ENCODE measurements around the gene NR2E3.
A peak's percentile ranks its signal among the peaks of the same experiment; 100 is the strongest.

Gene NR2E3

DNA sequence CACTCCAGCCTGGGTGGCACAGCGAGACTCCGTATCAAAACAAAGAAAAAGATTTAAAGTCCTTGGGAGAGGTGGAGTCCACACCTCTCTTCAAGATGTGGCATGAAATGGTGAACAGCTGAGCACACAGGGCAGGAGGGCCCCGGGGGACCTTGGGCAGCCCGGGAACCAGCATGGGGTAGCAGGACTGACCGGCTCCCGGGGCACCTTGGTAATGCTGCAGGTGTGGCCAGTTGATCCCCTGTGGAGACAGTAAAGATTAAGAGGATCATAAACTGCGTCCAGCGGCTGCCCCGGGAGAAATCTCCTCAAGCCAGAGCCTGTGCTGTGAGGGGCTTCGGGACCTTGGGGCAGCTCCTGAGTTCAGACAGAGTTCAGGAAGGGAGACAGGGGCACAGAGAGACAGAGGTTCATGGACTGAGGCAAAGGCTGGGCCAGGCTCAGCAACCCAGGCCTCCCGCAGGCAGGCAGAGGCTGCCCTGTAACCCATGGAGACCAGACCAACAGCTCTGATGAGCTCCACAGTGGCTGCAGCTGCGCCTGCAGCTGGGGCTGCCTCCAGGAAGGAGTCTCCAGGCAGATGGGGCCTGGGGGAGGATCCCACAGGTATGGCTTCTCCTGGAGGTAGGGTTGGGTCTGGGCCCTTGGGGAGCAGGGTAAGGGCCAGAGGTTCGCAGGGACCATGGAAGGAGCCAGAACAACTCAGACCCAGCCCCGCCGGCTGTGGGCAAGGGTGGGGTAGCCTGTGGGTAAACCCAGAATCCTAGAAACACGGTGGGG, at the start of gene NR2E3:
NR2E3 (plus strand) TSS at position 299 of the 780 bp plus-strand sequence; CDS start at position 489, 190 bp downstream.
- H3K4me3 Mint-ChIP-seq: no peak within 1 kb of the TSS
- H3K27ac Mint-ChIP-seq: no peak within 1 kb of the TSS
- H3K4me1 Mint-ChIP-seq: no peaks in the 10 kb centered on the region
- H3K27me3 Mint-ChIP-seq: peaks cover 6% of the 10 kb centered on the region
- ATAC-seq (no peak), DNase-seq (no peak)
- no peaks in the 10 kb centered on the region for H3K9me3 Mint-ChIP-seq

DNA sequence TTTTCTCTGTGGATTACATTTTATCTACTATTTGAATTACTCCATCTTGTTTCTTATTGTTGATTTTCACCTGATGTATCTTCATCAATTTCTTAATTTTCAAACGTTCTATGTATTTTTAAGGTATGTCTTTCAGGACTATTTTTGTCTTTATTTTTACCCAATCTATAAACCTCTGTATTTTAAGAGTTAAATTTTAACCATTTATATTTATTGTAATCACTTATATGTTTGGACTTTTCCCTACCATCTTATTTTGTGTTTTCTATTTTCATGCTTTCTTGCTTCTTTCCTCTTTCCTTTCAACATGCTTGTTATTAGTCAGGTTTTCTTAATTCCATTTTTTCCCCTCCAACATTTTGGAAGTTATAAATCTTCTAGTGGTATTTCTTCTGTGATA, 49.5 kb upstream of the NR2E3 start:
- Mint-ChIP-seq H3K27ac (no peak overlapping the region), H3K4me1 (no peaks in the 10 kb centered on the region), H3K9me3 (peaks cover 21 to 23% of the 10 kb centered on the region in 2 donors), H3K27me3 (no peaks in the 10 kb centered on the region), H3K4me3 (no peak overlapping the region)
- DNase-seq (no peak), ATAC-seq (no peak)

DNA sequence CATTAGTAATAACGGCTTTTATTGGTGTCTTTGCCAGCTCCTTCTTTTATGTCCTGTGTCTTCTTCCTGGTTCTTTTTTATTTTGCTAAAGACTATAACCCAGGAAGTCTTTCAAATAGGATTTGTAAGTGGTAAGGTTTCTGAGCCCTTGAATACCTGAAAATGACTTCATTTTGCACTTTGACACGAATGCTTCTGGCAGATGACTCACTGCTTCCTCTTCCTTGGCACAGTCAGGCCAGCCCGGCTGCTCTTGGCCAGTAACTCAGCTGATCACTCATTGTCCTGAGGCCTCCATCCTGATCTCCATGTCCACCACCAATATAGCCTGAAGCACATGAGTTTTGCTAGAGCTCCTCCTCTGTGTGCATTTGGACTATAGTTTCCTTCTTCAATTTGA, 48.7 kb upstream of the NR2E3 start:
- DNase-seq (no peak), ATAC-seq (no peak)
- Mint-ChIP-seq H3K9me3 (peaks cover 21 to 23% of the 10 kb centered on the region in 2 donors), H3K27ac (no peak overlapping the region), H3K4me1 (no peaks in the 10 kb centered on the region), H3K4me3 (no peak overlapping the region), H3K27me3 (no peaks in the 10 kb centered on the region)

DNA sequence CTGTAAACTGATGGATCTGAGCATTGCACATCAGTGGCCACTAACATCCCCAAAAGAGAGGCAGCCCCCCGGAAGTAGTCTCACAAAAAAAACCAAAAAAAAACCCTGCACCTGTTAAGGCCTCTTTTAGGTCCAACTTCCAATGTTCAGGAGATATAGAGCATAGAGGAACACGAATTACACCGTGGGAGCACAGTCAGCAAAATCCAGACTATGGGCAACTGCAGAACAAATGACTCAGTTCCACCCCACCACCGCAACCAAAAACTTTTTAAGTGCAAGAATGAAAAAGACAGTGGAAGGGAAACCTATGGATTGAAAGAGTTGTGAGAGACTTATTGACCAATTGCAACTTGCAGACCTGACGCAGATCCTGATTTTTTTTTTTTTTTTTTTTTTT, 42.2 kb upstream of the NR2E3 start:
- no peaks in the 10 kb centered on the region for H3K27me3 Mint-ChIP-seq
- H3K4me1 Mint-ChIP-seq: no peaks in the 10 kb centered on the region
- ATAC-seq (no peak), DNase-seq (no peak)
- no peak overlapping the region for H3K4me3 Mint-ChIP-seq
- no peaks in the 10 kb centered on the region for H3K9me3 Mint-ChIP-seq
- H3K27ac Mint-ChIP-seq: no peak overlapping the region

DNA sequence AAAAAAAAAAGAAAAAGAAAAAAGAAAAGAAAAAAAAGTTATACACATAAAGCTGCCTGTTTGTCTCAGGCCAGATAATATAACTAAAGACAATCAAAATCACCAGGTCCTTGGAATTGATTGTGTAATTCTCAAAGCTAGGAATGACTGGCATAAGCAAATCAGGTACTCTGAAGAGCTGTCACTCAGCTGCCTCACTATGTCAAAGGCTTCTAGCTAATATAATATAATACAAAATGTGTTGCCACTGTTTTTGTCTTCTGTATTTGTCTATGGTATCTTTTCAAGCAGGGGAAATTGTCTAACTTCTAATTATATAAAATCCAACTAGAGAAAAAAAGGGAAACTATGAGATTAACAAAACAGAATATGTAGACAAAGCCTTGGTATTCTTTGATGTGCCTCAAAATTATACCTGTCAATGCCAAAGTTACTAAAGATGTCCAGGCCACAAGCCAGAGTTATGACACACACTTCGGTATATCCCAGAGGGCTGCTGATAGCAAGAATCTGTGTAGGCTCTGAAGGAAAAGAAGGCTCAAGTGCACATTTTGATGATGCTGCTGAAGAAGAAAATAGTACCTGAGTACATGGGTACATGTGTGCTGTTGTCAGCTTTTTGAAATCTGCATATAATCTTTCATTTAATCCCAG, 37.0 kb upstream of the NR2E3 start:
- no peak overlapping the region for H3K4me3 Mint-ChIP-seq
- H3K27ac Mint-ChIP-seq: no peak overlapping the region
- no peak for ATAC-seq
- no peaks in the 10 kb centered on the region for H3K9me3 Mint-ChIP-seq
- no peak for DNase-seq
- H3K27me3 Mint-ChIP-seq: no peaks in the 10 kb centered on the region
- no peaks in the 10 kb centered on the region for H3K4me1 Mint-ChIP-seq

DNA sequence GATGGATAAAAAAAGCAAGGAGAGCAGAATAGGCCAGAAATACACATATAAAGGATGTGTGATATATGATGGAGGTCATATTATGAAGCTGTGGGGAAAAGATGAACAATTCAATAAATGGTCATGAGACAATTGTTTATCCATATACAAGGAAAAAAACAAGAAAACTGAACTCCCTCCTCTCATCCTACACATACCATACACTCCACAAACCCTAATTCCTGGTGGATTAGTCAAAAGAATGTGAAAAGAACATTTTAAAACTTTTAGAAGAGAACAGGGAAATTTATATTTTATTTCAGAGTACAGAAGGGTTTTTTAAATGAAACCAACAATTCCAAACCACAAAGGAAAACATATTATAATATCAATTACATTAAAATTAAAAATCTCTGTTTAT, 34.5 kb upstream of the NR2E3 start:
- no peak overlapping the region for H3K4me3 Mint-ChIP-seq
- DNase-seq (no peak), ATAC-seq (no peak)
- H3K27ac Mint-ChIP-seq: no peak overlapping the region
- H3K4me1 Mint-ChIP-seq: peaks cover 7% of the 10 kb centered on the region
- peaks cover 10% of the 10 kb centered on the region for H3K27me3 Mint-ChIP-seq
- H3K9me3 Mint-ChIP-seq: no peaks in the 10 kb centered on the region

DNA sequence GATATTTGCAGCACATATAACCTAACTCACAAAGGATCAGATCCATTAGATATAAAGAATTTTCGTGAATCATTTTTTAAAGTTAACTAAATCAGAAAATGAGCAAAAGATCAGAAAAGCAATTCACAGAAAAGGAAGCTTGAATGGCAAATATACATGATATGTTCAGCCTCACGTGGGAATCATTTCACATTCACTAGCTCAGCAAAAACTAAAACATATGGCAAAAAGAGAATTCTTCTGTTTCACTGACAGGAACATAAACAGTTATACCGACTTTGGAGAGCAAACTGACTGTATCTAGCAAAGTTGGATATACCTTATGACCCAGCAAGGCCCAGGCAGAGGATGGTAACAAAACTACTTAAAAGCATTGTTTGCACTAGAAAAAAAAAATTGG, 34.0 kb upstream of the NR2E3 start:
- Mint-ChIP-seq H3K4me1 (peaks cover 7% of the 10 kb centered on the region), H3K9me3 (no peaks in the 10 kb centered on the region), H3K27me3 (peaks cover 14% of the 10 kb centered on the region), H3K4me3 (no peak overlapping the region), H3K27ac (no peak overlapping the region)
- DNase-seq (no peak), ATAC-seq (no peak)

DNA sequence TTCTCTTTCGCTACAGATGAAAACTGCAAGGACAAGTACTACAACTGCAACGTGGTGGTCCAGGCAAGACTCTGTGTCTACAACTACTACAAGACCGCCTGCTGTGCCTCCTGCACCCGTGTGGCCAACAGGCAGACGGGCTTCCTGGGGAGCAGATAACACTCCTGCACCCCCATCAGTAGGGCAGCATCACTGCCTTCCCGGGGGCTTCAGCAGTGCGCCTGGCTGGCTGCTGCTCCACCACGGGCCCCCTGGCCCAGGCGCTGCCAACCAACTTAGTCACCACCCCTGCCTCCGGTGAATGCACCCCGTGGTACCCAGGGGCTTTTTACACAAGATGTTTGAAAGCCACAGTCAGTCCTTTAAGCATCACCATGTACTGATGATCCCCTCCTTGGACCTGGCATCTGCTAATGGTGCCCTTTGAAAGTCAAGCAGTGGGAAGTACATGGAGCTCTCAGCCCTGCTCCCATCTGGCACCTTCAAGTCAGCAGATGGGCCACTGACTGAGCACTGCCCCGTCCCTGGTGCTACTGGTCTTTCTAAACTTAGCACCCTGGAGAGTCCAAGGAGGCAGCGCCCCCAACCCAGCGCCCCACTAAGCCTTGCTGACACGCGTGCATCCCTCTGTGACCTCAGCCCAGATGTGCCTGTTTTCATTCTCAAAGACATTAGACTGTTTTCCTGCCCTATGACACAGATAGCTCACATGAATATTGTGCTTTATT, 33.0 kb upstream of the NR2E3 start:
- no peak overlapping the region for H3K27ac Mint-ChIP-seq
- DNase-seq: no peak

DNA sequence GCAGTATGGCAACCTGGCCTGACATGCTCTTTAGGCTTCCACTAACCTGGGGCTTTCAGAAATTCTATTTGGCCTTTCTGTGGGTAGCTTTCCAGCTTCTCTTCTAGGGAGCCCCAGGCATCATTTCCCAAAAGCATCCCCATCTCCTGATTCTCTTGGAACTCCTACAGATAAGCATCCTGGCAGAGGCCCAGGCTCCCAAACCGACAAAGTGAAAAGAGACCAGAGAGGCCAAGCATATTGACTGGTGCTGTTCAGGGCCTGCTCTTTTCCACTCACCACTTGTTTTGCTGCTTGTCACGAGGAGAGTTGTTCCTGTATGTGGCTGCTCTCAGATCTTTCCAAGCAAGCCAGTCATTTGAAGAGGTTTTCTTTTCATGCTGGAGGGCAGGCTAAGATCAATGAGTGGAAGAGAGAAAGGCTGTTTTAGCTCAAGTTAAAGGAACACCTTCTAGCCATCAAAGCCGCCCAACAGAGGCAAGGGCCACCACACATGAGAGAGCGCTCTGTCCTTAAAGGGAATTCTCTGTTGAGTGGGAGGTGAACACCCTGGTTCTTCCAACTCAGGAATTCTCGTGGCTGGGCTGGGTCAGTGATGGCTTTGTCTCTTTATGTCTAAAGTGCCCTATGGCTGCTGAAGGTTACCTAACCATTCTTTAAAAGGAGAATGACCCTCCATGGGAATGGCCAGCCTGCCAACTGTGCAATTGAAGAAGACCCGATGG, 31.1 kb upstream of the NR2E3 start:
- Mint-ChIP-seq H3K4me3 (no peak overlapping the region), H3K27ac (no peak overlapping the region), H3K27me3 (peaks cover 16% of the 10 kb centered on the region), H3K4me1 (peaks cover 7% of the 10 kb centered on the region), H3K9me3 (no peaks in the 10 kb centered on the region)
- DNase-seq (no peak), ATAC-seq (no peak)

More for the DNA sequence above, 33.0 kb upstream of the NR2E3 start:
- peaks cover 7% of the 10 kb centered on the region for H3K4me1 Mint-ChIP-seq
- ATAC-seq: no peak
- no peaks in the 10 kb centered on the region for H3K9me3 Mint-ChIP-seq
- no peak overlapping the region for H3K4me3 Mint-ChIP-seq
- H3K27me3 Mint-ChIP-seq: peaks cover 16% of the 10 kb centered on the region

DNA sequence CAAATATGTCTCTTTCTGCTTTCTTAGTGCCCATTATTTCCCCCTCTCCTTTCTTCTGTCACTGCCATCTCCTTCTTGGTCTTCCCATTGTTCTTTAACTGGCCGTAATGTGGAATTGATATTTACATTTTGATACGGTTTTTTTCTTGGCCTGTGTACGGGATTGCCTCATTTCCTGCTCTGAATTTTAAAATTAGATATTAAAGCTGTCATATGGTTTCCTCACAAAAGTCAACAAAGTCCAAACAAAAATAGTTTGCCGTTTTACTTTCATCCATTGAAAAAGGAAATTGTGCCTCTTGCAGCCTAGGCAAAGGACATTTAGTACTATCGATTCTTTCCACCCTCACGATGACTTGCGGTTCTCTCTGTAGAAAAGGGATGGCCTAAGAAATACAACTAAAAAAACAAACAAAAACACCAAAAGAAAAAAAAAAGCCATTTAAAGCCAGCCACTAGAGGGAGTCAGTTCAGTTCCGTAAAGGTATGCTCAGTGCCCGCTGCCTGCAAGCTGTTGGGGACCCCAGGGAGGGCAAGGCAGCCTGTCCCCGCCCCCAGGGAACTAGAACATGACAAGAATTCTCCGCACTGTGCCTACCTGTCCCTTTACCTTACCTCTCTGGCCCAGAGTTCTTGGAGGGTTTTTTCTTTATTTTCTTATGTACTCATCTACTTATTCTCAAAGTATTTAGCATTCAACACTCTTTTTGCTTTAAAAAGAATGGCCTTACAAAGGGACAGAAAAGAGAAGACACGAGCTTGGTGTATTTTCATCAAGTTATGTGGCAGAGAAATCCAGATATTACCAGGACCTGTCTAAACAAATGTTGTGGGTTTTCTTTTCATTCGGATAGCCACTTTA, 30.0 kb upstream of the NR2E3 start:
- Mint-ChIP-seq H3K4me3 (no peak overlapping the region), H3K4me1 (peaks cover 7% of the 10 kb centered on the region), H3K27me3 (peaks cover 25% of the 10 kb centered on the region), H3K9me3 (no peaks in the 10 kb centered on the region), H3K27ac (peak overlapping the region in 1 of 2 donors; percentile 16)
- DNase-seq (peak; percentile 8 to 28), ATAC-seq (peak; percentile 66)

DNA sequence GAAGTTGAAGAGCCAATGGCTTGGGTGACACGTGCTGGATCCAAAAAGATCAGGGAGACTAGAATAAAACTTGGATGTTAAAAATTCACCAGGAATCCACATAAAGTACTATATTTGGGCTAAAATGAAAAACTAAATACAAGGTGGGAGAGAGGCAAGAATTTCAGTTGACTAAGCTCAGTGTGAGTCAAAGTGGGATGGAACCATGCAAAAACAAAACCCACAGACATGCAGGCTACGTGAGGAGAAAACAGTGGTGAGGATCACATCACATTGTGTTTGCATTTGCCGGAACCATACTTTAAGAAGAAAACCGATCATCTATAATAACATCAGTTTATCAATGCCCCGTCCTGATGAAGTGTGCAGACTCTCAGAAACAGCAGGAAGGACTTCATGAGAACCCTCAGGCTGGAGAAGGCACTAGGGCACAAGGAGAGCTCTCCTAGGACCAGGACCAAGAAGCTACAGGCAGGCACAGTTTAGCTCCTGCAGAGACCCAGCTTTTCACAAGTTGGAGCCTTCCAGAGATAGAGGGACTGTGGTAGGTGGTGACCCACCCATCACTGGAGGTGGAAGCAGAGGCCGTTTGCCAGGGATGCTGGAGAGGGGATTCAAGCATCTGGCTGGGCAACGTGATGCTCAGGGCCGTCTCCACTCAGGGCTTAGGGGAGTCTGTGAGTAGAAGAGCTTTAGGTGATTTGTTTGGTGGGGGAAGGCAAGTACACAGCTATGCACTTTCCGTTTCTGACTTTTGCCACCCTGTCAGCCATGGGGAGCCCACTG, 29.0 kb upstream of the NR2E3 start:
- Mint-ChIP-seq H3K4me1 (peaks cover 7% of the 10 kb centered on the region), H3K4me3 (no peak overlapping the region), H3K9me3 (no peaks in the 10 kb centered on the region), H3K27ac (no peak overlapping the region), H3K27me3 (peaks cover 34% of the 10 kb centered on the region)
- no peak for ATAC-seq
- DNase-seq: no peak

DNA sequence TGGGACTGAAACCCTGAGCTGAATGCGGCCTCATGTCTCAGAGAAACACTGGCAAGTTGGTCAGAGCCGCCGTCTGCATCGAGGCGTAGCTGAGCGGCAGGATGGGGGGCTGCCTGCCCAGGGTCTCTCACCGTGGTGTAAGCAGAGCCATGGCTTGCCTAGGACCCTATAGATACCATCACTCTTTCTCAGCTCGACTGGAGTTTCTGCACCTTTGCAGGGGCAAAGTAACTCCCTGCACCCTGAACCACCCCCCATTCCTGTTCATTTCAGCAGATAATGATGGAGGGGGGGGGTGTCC, 28.4 kb upstream of the NR2E3 start:
- no peaks in the 10 kb centered on the region for H3K9me3 Mint-ChIP-seq
- DNase-seq: no peak
- H3K27ac Mint-ChIP-seq: no peak overlapping the region
- peaks cover 34% of the 10 kb centered on the region for H3K27me3 Mint-ChIP-seq
- H3K4me1 Mint-ChIP-seq: peaks cover 7% of the 10 kb centered on the region
- H3K4me3 Mint-ChIP-seq: no peak overlapping the region
- ATAC-seq: no peak

DNA sequence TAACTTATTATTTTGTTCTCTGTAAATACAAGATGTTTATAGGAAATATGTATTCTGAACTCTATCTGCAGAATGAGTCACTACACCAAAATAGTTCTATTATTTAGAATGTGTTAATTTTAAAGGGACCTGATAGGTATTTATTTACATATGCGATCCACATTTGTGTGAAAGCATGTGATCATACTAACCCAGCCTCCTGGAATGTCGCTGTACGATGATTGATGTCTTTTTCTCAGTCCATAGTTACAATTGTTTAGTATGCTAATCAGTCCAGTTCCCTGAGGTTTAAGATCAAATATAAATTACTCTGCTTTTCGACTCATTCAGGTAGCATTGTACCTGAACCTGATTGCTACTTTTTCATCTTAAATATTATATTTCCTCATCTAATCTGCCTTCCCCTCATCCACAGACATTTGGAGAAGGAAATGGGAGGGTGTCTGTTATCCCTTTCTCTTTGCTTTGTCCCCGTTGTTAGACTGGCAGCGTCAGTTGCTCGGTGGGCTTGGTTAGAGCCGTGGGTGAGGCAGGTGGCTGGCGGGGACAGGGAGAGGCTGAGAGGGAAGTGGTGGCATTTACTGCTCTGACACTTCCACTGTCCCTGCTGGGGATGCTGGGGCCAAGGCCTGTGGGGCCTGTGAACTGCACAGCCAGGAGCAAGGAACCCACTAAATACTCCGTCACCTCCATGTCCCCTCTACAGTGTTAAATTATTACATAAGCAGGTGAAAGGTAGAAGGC, 27.8 kb upstream of the NR2E3 start:
- no peak for DNase-seq
- Mint-ChIP-seq H3K27ac (no peak overlapping the region), H3K4me1 (peaks cover 7% of the 10 kb centered on the region), H3K4me3 (no peak overlapping the region), H3K9me3 (no peaks in the 10 kb centered on the region), H3K27me3 (peaks cover 34% of the 10 kb centered on the region)
- no peak for ATAC-seq

DNA sequence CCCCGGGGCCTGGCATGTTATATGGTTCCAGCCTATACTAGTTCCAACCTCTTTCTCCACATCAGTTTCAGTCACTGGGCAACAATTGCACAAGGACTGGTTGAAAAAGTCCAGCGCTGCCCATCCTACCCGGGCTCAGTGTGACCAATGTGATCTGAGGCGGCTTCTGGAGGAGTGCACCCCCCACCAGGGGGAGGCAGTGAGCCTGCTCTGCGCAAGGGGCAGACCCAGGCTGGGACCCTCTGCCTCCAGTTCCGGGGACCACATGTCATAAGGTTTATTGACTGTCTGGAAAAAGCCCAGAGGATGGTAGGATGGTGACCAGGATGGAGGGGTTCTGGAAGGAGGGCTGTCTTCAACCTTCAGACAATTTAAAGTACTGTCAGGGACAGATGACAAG, 25.6 kb upstream of the NR2E3 start:
- Mint-ChIP-seq H3K4me3 (no peak overlapping the region), H3K27ac (no peak overlapping the region), H3K4me1 (peaks cover 7% of the 10 kb centered on the region), H3K27me3 (peaks cover 34% of the 10 kb centered on the region), H3K9me3 (no peaks in the 10 kb centered on the region)
- ATAC-seq (no peak), DNase-seq (peak in 1 of 2 donors; percentile 8)
